ENCODE results near the gene GASK1A.
"Not testable (repeated sequence)": the region's sequence is repeated elsewhere in the genome, so short reads cannot be mapped to it uniquely, and the experiment has no call there.

The GASK1A gene

DNA sequence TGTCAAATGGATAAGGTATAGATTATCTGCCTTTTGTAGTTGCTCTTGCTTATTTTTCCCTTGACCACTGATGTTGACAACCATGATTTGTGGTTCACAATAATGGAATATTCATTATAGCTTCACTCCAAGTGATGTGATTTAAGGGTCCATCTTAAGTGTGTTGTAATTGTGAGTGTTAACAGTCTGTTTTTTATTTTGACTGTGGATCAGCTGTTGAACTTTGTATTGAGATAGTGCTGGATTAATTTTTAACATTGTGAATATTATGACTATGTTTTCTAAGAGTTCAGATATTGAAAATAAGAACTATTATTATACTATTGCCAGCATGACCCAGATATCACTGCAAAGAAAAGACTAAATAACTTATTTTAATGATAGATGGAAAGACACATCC lies 8.6 kb upstream of the GASK1A start:
- H3K27ac ChIP-seq: no peak overlapping the region
- TF ChIP-seq CTCF (conservative IDR thresholded peaks at IDR 0.05) (no peak), ZFX (IDR thresholded peaks at IDR 0.05) (no peak)

DNA sequence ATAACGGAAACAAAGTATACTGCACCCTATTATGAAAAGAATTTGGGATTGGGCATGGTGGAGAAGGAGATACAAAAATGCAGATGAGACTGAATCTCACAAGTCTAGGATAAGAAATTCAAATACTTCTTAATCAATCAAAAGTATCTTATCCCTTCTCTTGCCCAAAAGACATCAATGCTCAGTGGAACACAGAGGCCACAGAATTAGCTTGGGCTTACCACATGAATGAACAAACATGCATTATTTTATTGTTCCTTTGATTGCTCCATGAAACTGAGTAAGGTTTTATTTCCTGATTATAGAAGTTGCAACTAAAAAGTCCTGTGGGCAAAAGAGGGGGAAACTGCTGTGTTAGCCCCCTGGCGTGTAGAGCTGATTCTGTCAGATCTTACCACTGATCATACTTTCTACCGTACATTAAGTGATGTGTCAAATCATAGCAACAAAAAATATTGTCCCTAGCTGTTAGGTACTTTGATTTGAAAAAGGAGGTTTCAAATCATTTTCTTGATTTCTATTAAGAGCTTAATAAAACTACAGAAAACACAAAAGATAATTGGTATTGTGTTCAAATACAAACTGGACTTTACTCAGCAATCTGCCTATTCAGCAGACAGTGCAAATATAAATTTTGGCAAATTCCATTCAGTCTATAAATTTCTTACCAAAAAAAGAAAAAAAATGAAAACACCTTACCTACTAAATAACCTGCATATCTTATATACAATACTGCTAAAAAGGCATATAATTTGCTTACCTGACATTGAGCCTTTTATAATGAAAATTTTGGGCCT lies 7.9 kb upstream of the GASK1A start:
- TF ChIP-seq ZFX (IDR thresholded peaks at IDR 0.05) (no peak), CTCF (conservative IDR thresholded peaks at IDR 0.05) (no peak)
- H3K27ac ChIP-seq: no peak overlapping the region

DNA sequence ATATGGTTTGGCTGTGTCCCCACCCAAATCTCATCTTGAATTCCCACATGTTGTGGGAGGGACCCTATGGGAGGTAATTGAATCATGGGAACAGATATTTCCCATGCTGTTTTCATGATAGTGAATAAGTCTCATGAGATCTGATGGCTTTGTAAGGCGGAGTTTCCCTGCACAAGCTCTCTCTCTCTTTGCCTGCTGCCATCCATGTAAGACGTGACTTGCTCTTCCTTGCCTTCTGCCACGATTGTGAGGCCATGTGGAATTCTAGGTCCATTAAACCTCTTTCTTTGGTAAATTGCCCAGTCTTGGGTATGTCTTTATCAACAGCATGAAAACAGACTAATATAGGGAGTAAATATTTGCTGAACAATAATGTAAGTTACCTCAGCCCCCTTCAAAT lies 4.2 kb upstream of the GASK1A start:
- not testable (repeated sequence) for H3K27ac ChIP-seq

DNA sequence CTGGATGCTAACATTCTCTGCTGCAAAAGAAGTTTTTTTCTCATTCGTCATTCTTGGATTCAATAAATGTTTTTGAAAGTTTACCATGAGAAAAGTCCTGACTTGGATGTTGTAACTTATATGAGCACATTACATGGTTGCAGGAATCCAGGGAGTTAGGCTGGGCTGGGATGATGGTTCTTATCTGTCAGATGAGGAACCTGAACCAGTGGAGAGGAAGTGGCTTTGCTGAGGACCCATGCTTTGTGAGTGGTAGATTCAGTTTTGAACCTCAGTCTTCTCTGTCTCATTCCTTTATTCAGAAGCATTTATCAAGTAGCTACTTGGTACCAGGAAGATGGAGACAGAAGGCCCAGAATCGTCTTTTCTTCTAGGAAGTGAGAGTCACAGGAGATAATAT lies 3.7 kb upstream of the GASK1A start:
- H3K27ac ChIP-seq: no peak overlapping the region
- TF ChIP-seq CTCF (conservative IDR thresholded peaks at IDR 0.05): no peak
- no peak for TF ChIP-seq ZFX (IDR thresholded peaks at IDR 0.05)

DNA sequence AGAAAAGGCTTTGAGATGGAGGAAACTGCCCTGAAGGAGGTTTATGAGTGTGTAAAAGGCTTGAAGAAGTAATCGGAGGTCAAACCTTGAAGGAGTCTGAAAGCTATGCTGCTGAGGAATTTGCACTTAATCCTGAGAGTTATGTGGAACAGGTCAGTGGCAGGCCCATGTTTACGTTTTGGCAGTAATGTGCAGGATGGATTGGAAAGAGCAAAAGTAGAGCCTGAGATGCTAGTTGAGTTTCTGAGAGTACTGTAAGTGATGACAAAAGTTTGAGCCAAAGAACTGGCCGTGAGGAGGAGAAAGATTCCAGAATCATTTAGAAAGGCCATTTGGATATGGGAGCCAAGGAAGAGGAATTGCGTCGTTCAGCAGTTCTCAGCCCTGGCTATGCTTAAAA lies 3.2 kb upstream of the GASK1A start:
- no peak overlapping the region for H3K27ac ChIP-seq
- no peak for TF ChIP-seq CTCF (conservative IDR thresholded peaks at IDR 0.05)
- no peak for TF ChIP-seq ZFX (IDR thresholded peaks at IDR 0.05)

- TF ChIP-seq ZFX (IDR thresholded peaks at IDR 0.05) (no peak), CTCF (conservative IDR thresholded peaks at IDR 0.05) (no peak)
- H3K27ac ChIP-seq: no peak overlapping the region
These were observed 1.1 kb downstream of the GASK1A start for GRCh38 chr3:42980209-42980608.

DNA sequence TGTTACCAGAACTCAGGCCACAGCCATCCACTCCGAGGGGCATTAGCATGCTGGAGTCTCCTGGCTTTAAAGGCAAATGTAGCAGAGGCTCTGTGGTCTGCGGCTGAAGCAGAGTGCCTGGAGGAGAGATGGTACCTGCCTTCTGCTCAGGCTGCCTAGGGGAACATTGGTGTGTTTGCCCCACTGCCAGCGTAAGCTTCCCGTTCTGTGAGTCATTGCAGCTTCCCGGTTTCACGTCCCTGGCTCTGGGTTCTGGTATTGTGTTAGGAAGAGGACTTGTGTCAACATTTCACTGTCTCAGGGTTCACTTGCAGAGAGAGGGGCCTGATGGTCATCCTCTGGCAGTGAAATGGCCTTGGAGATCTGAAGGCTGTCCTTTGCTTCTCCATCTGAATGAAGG lies 1.8 kb downstream of the GASK1A start:
- no peak overlapping the region for H3K27ac ChIP-seq
- TF ChIP-seq CTCF (conservative IDR thresholded peaks at IDR 0.05) (no peak), ZFX (IDR thresholded peaks at IDR 0.05) (no peak)
